H1 (cell line): ENCODE measurements around the gene PAX3.

ENCODE experiments used
- CHD2 ChIP-seq: IDR thresholded peaks from 2 replicates; pipeline ENCODE4 v1.6.1; 2012; ENCODE audit warnings: low read length, improper control_type of control experiment
- CREB1 ChIP-seq: IDR thresholded peaks from 2 replicates; pipeline ENCODE4 v1.6.1; 2012; ENCODE audit warnings: inconsistent platforms
- EGR1 ChIP-seq: IDR thresholded peaks from 2 replicates; pipeline ENCODE4 v1.6.1; 2011; ENCODE audit warnings: low read depth, low read length, borderline replicate concordance
- EP300 ChIP-seq, 2 experiments: IDR thresholded peaks; 1 replicate in 1 of 2; 2 replicates in 1 of 2; pipeline ENCODE4 v1.6.1; 2011 to 2012; ENCODE audit warnings: low read depth in 2 of 2, low read length in 2 of 2, mild to moderate bottlenecking in 2 of 2, borderline replicate concordance in 1 of 2, inconsistent platforms in 1 of 2, moderate library complexity in 1 of 2
- FOSL1 ChIP-seq: IDR thresholded peaks from 2 replicates; pipeline ENCODE4 v1.6.1; 2011; ENCODE audit warnings: mild to moderate bottlenecking, low read depth, low read length, moderate library complexity; ENCODE audit not compliant: insufficient read depth
- GABPA ChIP-seq: IDR thresholded peaks from 2 replicates; pipeline ENCODE4 v1.6.1; 2011; ENCODE audit warnings: mild to moderate bottlenecking, low read length, moderate library complexity, borderline replicate concordance; ENCODE audit not compliant: insufficient read depth
- POLR2A ChIP-seq, 2 experiments: IDR thresholded peaks; 1 replicate in 1 of 2; 2 replicates in 1 of 2; pipeline ENCODE4 v1.6.1; 2011; ENCODE audit warnings: low read depth in 2 of 2, low read length in 2 of 2, mild to moderate bottlenecking in 2 of 2; ENCODE audit errors: control extremely low read depth in 1 of 2
- POLR2AphosphoS5 ChIP-seq: IDR thresholded peaks from 2 replicates; pipeline ENCODE4 v1.6.1; 2011; ENCODE audit warnings: low read depth, low read length
- SAP30 ChIP-seq: fragments of 300-600 bp; sonication (generic); IDR thresholded peaks from 2 replicates; pipeline ENCODE4 v1.7.1; 2012; ENCODE audit warnings: low read length, moderate library complexity, mild to moderate bottlenecking, inconsistent platforms; ENCODE audit not compliant: insufficient read depth, insufficient replicate concordance
- TF ChIP-seq, protein P1 (sequence below), 3 experiments: IDR thresholded peaks; 1 replicate in 2 of 3; 2 replicates in 1 of 3; pipeline versions ENCODE4 v1.5.1 to v1.6.1; 2011; ENCODE audit warnings: low read length in 3 of 3, mild to moderate bottlenecking in 3 of 3, inconsistent platforms in 2 of 3, low read depth in 1 of 3, moderate library complexity in 1 of 3; ENCODE audit not compliant: insufficient read depth in 1 of 3; ENCODE audit errors: control extremely low read depth in 1 of 3

DNA sequence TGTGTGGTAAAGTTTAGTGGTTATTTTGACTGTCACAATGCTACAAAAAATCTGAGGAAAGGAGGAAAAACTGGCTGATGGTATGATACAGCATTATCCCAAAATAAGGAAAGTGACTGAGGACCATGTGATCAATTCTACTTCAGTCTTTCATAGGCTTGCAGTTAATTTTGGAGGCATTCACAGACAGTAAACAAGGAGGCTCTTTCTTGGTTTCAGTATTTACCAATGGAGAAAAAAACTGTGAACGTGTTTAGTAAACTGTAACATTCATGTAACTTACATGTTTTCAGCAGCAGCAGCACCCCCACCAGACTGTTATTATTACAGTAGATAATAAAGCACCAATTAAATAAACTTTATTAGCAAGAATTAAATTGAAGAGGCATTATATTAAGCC lies 50.0 kb downstream of the PAX3 start:
- TF ChIP-seq CHD2 (no peak), SAP30 (no peak), GABPA (no peak), EGR1 (no peak), POLR2A (IDR thresholded peaks at IDR 0.05; ENCODE audit: control extremely low read depth in 1 of 2, low read depth in 2 of 2, low read length in 2 of 2) (no peak), CREB1 (no peak), FOSL1 (no peak), EP300 (IDR thresholded peaks at IDR 0.05; ENCODE audit: borderline replicate concordance in 1 of 2, low read depth in 2 of 2, low read length in 2 of 2) (no peak), POLR2AphosphoS5 (no peak)
- TF ChIP-seq, protein P1, sequence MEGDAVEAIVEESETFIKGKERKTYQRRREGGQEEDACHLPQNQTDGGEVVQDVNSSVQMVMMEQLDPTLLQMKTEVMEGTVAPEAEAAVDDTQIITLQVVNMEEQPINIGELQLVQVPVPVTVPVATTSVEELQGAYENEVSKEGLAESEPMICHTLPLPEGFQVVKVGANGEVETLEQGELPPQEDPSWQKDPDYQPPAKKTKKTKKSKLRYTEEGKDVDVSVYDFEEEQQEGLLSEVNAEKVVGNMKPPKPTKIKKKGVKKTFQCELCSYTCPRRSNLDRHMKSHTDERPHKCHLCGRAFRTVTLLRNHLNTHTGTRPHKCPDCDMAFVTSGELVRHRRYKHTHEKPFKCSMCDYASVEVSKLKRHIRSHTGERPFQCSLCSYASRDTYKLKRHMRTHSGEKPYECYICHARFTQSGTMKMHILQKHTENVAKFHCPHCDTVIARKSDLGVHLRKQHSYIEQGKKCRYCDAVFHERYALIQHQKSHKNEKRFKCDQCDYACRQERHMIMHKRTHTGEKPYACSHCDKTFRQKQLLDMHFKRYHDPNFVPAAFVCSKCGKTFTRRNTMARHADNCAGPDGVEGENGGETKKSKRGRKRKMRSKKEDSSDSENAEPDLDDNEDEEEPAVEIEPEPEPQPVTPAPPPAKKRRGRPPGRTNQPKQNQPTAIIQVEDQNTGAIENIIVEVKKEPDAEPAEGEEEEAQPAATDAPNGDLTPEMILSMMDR (IDR thresholded peaks at IDR 0.05; ENCODE audit: control extremely low read depth in 1 of 3, insufficient read depth in 1 of 3, low read depth in 1 of 3, low read length in 3 of 3): no peak
